GM11168 (cell line): Measurements from ENCODE around the gene SLC35F3.
"Not testable (repeated sequence)": the region's sequence is repeated elsewhere in the genome, so short reads cannot be mapped to it uniquely, and the experiment has no call there.

Experiments used
- in situ Hi-C: fragments of 300-500 bp; cut with MboI; formaldehyde crosslinking; loops from one replicate; pipeline ENCODE4 v1.12.0; 2022; ENCODE audit warnings: low sequenced_read_pairs; ENCODE audit not compliant: unreplicated experiment

Gene SLC35F3

GRCh38 chr1:234234199-234234598, 329.7 kb downstream of the SLC35F3 start:
- in situ Hi-C loops, result no loop called here

GRCh38 chr1:234235434-234235881, 331.0 kb downstream of the SLC35F3 start:
- in situ Hi-C loops, result no loop called here

DNA sequence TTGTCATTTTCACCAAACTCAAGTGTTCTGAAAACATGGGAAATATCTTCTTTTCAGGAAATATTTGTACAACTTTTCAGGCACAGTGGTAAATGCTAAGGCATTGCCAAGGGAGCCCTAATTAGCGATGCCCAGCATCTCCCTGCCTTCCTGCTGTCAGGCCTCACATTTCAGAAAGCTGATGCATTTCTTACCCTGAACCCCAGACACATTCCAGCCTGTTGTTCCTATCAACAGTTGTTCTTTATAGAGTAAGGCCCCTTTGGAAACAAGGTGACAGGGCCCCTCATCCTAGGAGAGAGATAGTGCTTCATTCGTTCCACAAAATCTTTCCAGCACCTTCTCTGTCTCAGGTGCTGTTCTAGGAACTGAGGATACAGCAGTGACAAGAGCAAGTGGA, 332.9 kb downstream of the SLC35F3 start:
- in situ Hi-C loops, result no loop called here

GRCh38 chr1:234238060-234238459, 333.6 kb downstream of the SLC35F3 start:
- in situ Hi-C loops, result no loop called here

GRCh38 chr1:234239515-234239914, 335.0 kb downstream of the SLC35F3 start:
- in situ Hi-C loops, result no loop called here

DNA sequence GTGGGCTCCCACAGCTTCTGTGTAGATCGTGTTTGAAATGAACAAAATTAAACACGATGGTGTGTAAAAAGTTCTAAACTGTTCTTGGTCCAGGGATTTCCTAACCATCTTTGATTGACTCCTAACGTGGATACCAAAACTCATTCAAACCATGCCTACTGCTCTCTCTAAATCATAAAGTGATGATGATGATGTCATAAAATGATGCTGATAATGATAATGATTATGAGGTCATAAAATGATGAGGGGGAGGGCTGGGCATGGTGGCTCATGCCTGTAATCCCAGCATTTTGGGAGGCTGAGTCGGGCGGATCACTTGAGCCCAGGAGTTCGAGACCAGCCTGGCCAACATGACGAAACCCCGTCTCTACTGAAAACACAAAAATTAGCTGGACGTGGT, 335.5 kb downstream of the SLC35F3 start:
- in situ Hi-C loops, result no loop called here

GRCh38 chr1:234240680-234241079, 336.2 kb downstream of the SLC35F3 start:
- in situ Hi-C loops, result no loop called here

DNA sequence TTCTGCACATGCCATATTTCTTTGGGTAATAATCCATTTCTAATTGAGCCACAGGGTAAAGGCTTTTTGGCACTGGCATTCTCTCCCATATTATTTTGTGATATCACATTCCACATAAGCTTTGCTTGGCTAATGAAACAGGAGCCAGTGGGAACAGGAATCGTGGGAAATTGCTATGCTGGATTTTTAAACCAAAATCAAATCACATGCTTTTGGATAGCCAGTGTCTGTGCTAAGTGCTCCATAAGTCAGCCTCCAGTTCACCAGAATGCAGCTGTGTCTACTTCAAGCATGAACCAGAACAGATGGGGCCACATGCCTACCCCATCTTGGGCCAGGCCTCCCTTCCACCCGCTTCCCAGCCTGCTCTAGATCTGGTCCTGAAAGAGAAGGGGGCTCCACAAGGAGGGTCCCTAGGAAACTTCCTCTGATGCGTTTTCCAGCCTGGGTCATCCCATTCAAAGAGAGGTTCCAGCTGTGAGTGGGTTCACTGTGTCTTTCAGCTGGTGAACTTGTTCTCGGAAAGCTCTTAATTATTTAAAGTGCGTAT, 337.5 kb downstream of the SLC35F3 start:
- in situ Hi-C loops, result no loop called here

GRCh38 chr1:234243521-234244260, 339.2 kb downstream of the SLC35F3 start:
- in situ Hi-C loops, result no loop called here

- in situ Hi-C loops, result no loop called here
Measured at GRCh38 chr1:234244482-234244881, 340.0 kb downstream of the SLC35F3 start.

GRCh38 chr1:234246638-234247116, 342.2 kb downstream of the SLC35F3 start:
- in situ Hi-C loops, result no loop called here

DNA sequence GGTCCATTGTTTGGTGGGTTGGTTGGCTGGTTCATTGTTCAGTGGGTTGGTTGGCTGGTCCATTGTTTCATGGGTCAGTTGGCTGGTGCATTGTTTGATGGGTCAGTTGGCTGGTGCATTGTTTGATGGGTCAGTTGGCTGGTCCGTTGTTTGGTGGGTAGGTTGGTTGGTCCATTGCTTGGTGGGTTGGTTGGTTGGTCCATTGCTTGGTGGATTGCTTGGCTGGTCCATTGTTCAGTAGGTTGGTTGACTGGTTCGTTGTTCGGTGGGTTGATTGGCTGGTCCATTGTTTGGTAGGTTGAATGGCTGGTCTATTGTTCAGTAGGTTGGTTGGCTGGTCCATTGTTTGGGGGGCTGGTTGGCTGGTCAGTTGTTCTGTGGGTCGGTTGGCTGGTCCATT, 343.3 kb downstream of the SLC35F3 start:
- in situ Hi-C loops, result not testable (repeated sequence)

GRCh38 chr1:234250747-234251146, 346.3 kb downstream of the SLC35F3 start:
- in situ Hi-C loops, result no loop called here

DNA sequence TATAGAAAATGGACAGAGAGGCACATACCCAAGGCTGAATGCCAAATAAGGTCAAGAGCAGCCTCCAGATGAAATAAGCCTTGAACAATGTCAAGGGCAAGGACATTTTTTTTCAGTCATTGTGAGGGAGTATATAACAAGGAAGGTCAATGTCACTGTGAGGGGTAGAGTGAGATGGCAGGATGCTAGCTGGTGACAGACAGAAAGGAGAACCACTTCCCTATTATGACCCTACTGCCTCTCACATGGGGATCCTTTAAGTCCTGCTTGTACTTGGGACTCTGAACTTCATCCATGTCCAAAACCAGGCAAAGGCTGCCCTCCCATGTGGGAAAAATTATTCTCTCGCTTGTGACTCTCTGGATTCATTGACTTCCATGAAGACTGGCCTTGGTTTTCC, 349.3 kb downstream of the SLC35F3 start:
- in situ Hi-C loops, result no loop called here

- in situ Hi-C loops, result no loop called here
Measured at GRCh38 chr1:234256359-234256758, 351.9 kb downstream of the SLC35F3 start.

DNA sequence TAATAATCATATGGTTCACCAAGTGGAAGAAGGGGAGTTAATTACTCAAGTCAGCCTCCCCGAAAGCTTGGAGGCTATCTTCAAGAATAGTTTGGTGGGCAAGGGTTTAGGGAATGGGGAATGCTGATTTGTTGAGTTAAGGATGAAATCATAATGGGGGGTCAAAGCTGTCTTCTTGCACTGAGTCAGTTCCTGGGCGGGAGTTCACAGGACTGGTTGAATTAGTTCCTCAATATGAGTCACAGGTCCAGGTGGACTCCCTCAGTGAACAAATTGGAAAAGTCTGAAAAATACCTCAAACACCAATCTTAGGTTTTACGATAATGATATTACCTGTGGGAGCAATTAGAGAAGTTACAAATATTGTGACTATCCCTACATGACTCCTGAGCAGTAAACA, 353.6 kb downstream of the SLC35F3 start:
- in situ Hi-C loops, result no loop called here

DNA sequence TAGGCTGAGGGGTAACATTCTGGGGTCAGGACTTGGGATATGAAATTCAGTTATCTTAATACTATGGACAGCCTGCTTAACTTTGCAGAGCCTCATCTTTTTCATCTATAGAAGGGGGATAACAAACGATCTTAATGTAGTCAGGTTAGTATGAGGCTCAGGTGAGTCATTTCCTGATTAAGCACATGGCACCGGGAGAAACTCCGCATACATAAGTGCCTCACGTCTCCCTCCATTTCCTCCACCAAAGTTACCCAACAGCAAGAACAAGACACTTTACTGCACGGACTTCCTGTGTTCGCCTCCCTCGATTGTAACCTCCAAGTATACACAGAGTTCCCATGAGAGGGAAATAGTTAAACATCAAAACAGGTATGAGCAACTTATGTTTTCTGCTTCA, 356.1 kb downstream of the SLC35F3 start:
- in situ Hi-C loops, result no loop called here

- in situ Hi-C loops, result no loop called here
Measured at GRCh38 chr1:234261545-234261944, 357.1 kb downstream of the SLC35F3 start.

DNA sequence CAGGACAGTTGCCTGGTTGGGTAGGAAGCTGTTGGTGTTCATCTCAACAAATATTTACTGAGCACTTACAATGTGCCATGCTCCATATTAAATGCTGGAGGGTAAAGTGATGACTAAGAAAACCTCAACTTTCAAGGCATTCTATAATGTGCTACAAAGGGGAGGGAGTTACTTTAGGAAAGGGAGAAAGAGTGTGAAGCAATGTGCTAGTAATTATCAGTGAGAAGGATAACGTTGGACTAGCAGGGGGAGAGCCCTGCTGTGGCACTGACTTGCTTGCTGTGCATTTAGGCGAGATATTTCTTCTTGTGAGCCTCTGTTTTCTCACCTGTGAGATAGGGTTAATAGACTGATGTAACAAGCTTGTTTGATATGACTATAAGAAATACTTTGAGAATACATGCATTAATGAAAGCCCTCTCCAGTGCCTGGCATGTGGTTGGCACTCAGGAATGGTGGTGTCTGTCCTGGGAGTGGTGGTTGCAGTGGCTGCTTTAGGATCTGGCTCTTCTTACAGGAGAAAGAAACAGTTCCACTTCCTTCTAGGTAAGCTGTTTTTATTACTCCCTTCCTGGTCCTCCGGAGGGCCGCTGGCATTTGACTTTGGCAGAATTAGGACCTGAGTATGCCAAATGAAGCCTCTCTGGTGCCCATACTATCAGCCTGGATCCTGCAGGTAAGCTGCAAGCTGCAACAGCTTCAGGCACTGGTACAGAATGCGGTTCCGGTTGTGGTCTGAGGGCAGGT, 357.7 kb downstream of the SLC35F3 start:
- in situ Hi-C loops, result no loop called here

DNA sequence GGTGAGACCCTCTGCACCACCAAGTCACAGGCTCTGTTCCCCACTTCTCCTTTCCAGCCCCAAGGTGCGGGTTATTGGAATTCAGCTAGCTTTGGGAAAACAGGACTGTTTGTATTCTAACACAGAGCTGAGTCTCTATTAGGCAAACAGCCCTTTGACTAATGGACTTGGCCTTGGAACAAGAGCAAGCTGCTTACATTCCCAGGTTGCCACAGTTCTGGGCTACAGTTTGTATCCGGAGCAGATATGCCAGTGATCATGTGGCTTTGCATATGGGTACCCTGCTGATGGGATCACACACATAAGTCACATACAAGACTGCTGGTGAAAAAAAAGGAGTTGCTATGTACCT, 358.3 kb downstream of the SLC35F3 start:
- in situ Hi-C loops, result no loop called here

DNA sequence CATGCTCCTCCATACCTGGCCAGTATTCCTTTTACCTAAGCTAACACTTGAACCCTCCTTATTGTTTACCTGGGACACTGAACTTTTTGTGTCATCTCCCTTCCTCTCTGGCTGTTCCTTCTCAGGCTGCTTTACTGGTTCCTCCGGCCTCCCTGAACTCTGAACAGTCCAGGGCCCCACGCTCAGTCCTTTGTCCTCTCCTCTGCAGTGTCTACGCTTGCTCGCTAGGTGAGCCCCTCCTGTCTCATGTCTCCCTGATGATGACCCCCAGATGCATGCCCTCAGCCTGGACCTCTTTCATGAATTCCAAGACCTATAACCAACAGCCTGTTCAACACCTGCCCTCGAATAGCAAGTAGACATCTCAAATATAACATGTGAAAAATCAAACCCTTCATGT, 360.4 kb downstream of the SLC35F3 start:
- in situ Hi-C loops, result no loop called here
